GM23338 (cell line): ENCODE data around the gene NECTIN3. TPM values are rescaled to one million over a fixed set of nuclear protein-coding genes. Genes with fewer than 3 reads are reported as not detected.

ENCODE experiments used
- ATAC-seq: fragments of 200-7000 bp; cut with Tn5 transposase; 3 replicates; pipeline ENCODE4 v1.9.1; 2020
- DNase-seq: peaks from one replicate; pipeline ENCODE4 v3.0.0-alpha.2; 2015; ENCODE audit warnings: low spot score
- H2AFZ ChIP-seq: fragments of 200-600 bp; sonication (generic); 2 replicates; pipeline ENCODE4 v1.8.0; 2016; ENCODE audit warnings: antibody characterized with exemption, mild to moderate bottlenecking, moderate library complexity
- H3F3A ChIP-seq: fragments of 200-600 bp; sonication (generic); replicated peaks from 2 replicates; pipeline ENCODE4 v1.8.0; 2017; ENCODE audit warnings: antibody characterized with exemption, mixed run types, low read depth
- H3K27ac ChIP-seq: fragments of 200-600 bp; sonication (generic); 2 replicates; pipeline ENCODE4 v1.6.1; 2016; ENCODE audit warnings: low read depth
- H3K27me3 ChIP-seq: fragments of 200-600 bp; sonication (generic); 2 replicates; pipeline ENCODE4 v1.8.0; 2016; ENCODE audit warnings: mild to moderate bottlenecking, mixed run types, moderate library complexity; ENCODE audit not compliant: insufficient read depth
- H3K36me3 ChIP-seq: fragments of 200-600 bp; sonication (generic); 2 replicates; pipeline ENCODE4 v1.8.0; 2016; ENCODE audit warnings: mild to moderate bottlenecking; ENCODE audit not compliant: insufficient read depth
- H3K4me1 ChIP-seq: fragments of 200-600 bp; sonication (generic); 2 replicates; pipeline ENCODE4 v1.8.0; 2016; ENCODE audit warnings: mild to moderate bottlenecking, moderate library complexity; ENCODE audit not compliant: insufficient read depth
- H3K4me2 ChIP-seq: fragments of 200-600 bp; sonication (generic); 2 replicates; pipeline ENCODE4 v1.7.1; 2017; ENCODE audit warnings: mixed run types
- H3K4me3 ChIP-seq: fragments of 200-600 bp; sonication (generic); 2 replicates; pipeline ENCODE4 v1.6.1; 2016; ENCODE audit warnings: mixed run types
- H3K79me2 ChIP-seq: fragments of 200-600 bp; sonication (generic); replicated peaks from 2 replicates; pipeline ENCODE4 v1.8.0; 2017; ENCODE audit warnings: mild to moderate bottlenecking; ENCODE audit not compliant: insufficient read depth
- H3K9me2 ChIP-seq: fragments of 200-600 bp; sonication (generic); 2 replicates; pipeline ENCODE4 v1.8.0; 2017; ENCODE audit not compliant: insufficient read depth
- H4K20me1 ChIP-seq: fragments of 200-600 bp; sonication (generic); replicated peaks from 2 replicates; pipeline ENCODE4 v1.8.0; 2017; ENCODE audit warnings: mild to moderate bottlenecking; ENCODE audit not compliant: insufficient read depth
- H3K27ac Mint-ChIP-seq: 2 replicates; pipeline ENCODE4 v1.8.0; 2020; ENCODE audit warnings: inconsistent platforms, mild to moderate bottlenecking, moderate library complexity, mixed read lengths
- H3K27me3 Mint-ChIP-seq: 3 replicates; pipeline ENCODE4 v1.8.0; 2022; ENCODE audit warnings: low read depth, mild to moderate bottlenecking, moderate library complexity, mixed read lengths, inconsistent platforms; ENCODE audit not compliant: insufficient read depth, poor library complexity
- H3K36me3 Mint-ChIP-seq: 3 replicates; pipeline ENCODE4 v1.8.0; 2021; ENCODE audit warnings: low read depth, mild to moderate bottlenecking, inconsistent platforms, moderate library complexity, mixed read lengths
- H3K4me1 Mint-ChIP-seq: 3 replicates; pipeline ENCODE4 v1.8.0; 2020; ENCODE audit warnings: mild to moderate bottlenecking, inconsistent platforms, mixed read lengths
- H3K4me3 Mint-ChIP-seq: 3 replicates; pipeline ENCODE4 v1.8.0; 2021; ENCODE audit warnings: moderate library complexity, mild to moderate bottlenecking, inconsistent platforms, mixed read lengths
- H3K9me3 Mint-ChIP-seq: 3 replicates; pipeline ENCODE4 v1.8.0; 2020; ENCODE audit warnings: moderate library complexity, mild to moderate bottlenecking, inconsistent platforms, mixed read lengths
- CREB1 ChIP-seq: fragments of 250-450 bp; sonication (Bioruptor Pico); IDR thresholded peaks from 2 replicates; pipeline ENCODE4 v1.5.0; 2020; ENCODE audit warnings: low read depth, mild to moderate bottlenecking, moderate library complexity
- EZH2 ChIP-seq: fragments of 200-600 bp; sonication (generic); IDR thresholded peaks from one replicate; pipeline ENCODE4 v1.8.0; 2017; ENCODE audit warnings: antibody characterized with exemption, mild to moderate bottlenecking, low read depth; ENCODE audit not compliant: unreplicated experiment
- JUNB ChIP-seq: IDR thresholded peaks from one replicate; pipeline ENCODE4 v1.6.1; 2016; ENCODE audit warnings: antibody characterized with exemption; ENCODE audit not compliant: unreplicated experiment
- POLR2AphosphoS5 ChIP-seq: IDR thresholded peaks from 2 replicates; pipeline ENCODE4 v1.6.1; 2016; ENCODE audit warnings: antibody characterized with exemption, low read depth
- ZNF114 ChIP-seq: fragments of 250-450 bp; sonication (Bioruptor Pico); IDR thresholded peaks from 2 replicates; pipeline ENCODE4 v1.5.0; 2020; ENCODE audit warnings: mild to moderate bottlenecking, moderate library complexity
- ZNF331 ChIP-seq: fragments of 250-450 bp; sonication (Bioruptor Pico); IDR thresholded peaks from 2 replicates; pipeline ENCODE4 v1.5.0; 2020; ENCODE audit warnings: low read depth, mild to moderate bottlenecking, moderate library complexity
- long read RNA-seq: library from polyadenylated mRNA; unstranded; transcript quantifications from one replicate; pipeline ENCODE4 v2.0.0, GENCODE V29; 2020; ENCODE audit not compliant: unreplicated experiment
- polyA plus RNA-seq: library from polyadenylated mRNA; unstranded; fragments of >200 nt; fragmentation: Nextera tagmentation; extraction: Ambion mirVana; gene quantifications from 2 replicates; pipeline ENCODE4 v1.2.1, GENCODE V29; 2016
- total RNA-seq: library from RNA; depleted of rRNA; stranded (reverse); fragments of >200 nt; shearing (Covaris generic); gene quantifications from 2 replicates; pipeline ENCODE4 v1.2.3, GENCODE V29; 2014; rRNA removed
- TF ChIP-seq, protein P1 (sequence below): IDR thresholded peaks from 2 replicates; pipeline ENCODE4 v1.6.1; 2016; ENCODE audit warnings: antibody characterized with exemption
- TF ChIP-seq, protein P2 (sequence below), 2 experiments: fragments of 200-600 bp in 1 of 2; sonication (generic) in 1 of 2; conservative IDR thresholded peaks; 2 replicates each; pipeline versions ENCODE4 v1.5.1 to v1.6.1; 2016 to 2017; ENCODE audit warnings: antibody characterized with exemption in 2 of 2, low read depth in 2 of 2, mild to moderate bottlenecking in 2 of 2, moderate library complexity in 1 of 2
- TF ChIP-seq, protein P3 (sequence below): fragments of 250-450 bp; sonication (Bioruptor Pico); IDR thresholded peaks from 2 replicates; pipeline ENCODE4 v1.5.0; 2020; ENCODE audit warnings: mild to moderate bottlenecking, moderate library complexity

NECTIN3 gene, protein sequence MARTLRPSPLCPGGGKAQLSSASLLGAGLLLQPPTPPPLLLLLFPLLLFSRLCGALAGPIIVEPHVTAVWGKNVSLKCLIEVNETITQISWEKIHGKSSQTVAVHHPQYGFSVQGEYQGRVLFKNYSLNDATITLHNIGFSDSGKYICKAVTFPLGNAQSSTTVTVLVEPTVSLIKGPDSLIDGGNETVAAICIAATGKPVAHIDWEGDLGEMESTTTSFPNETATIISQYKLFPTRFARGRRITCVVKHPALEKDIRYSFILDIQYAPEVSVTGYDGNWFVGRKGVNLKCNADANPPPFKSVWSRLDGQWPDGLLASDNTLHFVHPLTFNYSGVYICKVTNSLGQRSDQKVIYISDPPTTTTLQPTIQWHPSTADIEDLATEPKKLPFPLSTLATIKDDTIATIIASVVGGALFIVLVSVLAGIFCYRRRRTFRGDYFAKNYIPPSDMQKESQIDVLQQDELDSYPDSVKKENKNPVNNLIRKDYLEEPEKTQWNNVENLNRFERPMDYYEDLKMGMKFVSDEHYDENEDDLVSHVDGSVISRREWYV
- total RNA-seq (48.2 TPM in 2 replicates), polyA plus RNA-seq (16.0 and 16.2 TPM in 2 replicates)
- long read RNA-seq, partial matches to known transcripts, result 4 of 7 reads
- long read RNA-seq, other reads (novel, unspliced or antisense), result 1 of 7 reads

DNA sequence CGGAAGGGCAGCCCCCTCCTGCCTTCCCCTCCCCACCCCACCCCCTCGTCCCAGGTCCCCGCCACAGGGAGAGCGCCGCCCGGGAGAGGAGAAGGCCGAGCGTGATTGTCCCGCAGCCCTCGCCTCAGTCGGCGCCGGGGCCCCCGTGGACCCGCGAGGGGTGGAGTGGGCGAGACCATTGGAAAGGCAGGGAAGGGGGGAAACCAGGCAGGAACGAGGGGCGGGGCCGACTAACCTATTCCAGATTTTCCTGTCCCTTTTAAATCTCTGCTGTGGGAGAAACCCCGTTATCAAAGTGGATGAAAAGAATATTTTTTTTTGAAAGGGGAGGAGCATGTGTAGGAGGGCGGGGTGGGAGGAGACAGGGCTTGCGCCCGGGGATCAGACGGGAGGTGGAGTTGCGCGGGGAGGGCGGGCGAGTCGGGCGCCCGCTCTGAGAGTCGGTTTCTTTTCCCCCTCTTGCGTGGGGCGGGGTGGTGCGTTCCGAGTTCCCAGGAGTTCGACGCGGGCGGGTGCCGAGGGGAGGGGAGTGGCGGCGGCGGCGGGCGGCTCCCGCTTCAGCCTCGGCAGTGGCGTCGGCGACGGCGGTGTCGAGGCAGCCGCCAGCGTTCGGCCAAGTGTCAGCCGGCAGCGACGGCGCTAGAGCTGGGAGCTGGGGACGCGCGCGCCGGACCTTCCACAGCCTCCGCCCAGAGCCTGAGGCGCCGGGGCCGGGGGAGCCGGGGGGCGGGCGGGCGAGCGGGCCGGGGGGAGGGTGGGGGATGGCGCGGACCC is at the start of gene NECTIN3:
Gene NECTIN3 (plus strand): TSS at position 560 of the 774 bp plus-strand sequence. CDS start 202 bp downstream, at position 762.
- Histone ChIP-seq H3K9me2 (no peaks in the 10 kb centered on the region), H3K27me3 (no peaks in the 10 kb centered on the region), H3K36me3 (no peaks in the 10 kb centered on the region), H3F3A (no peaks in the 10 kb centered on the region), H3K27ac (peak within 1 kb of the TSS; percentile 92; the same call in 1 of the 2 replicates), H3K4me3 (peak within 1 kb of the TSS; percentile 94), H3K79me2 (peaks cover 56% of the 10 kb centered on the region), H4K20me1 (peaks cover 5% of the 10 kb centered on the region), H3K4me1 (peaks cover 27% of the 10 kb centered on the region), H3K4me2 (peak within 1 kb of the TSS; percentile 98), H2AFZ (peak within 1 kb of the TSS; percentile 97)
- Mint-ChIP-seq H3K4me3 (peak within 1 kb of the TSS; percentile 99), H3K27me3 (peaks cover 4% of the 10 kb centered on the region), H3K4me1 (peaks cover 30% of the 10 kb centered on the region), H3K36me3 (peaks cover 6% of the 10 kb centered on the region; the same call in 1 of the 3 replicates), H3K9me3 (no peaks in the 10 kb centered on the region; the same call in 2 of the 3 replicates), H3K27ac (peak within 1 kb of the TSS; percentile 93)
- ATAC-seq, result peak; percentile 74
- TF ChIP-seq, protein P1, sequence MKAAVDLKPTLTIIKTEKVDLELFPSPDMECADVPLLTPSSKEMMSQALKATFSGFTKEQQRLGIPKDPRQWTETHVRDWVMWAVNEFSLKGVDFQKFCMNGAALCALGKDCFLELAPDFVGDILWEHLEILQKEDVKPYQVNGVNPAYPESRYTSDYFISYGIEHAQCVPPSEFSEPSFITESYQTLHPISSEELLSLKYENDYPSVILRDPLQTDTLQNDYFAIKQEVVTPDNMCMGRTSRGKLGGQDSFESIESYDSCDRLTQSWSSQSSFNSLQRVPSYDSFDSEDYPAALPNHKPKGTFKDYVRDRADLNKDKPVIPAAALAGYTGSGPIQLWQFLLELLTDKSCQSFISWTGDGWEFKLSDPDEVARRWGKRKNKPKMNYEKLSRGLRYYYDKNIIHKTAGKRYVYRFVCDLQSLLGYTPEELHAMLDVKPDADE, result no peak
- peak; percentile 44 for TF ChIP-seq POLR2AphosphoS5
- peak; percentile 88 for DNase-seq

DNA sequence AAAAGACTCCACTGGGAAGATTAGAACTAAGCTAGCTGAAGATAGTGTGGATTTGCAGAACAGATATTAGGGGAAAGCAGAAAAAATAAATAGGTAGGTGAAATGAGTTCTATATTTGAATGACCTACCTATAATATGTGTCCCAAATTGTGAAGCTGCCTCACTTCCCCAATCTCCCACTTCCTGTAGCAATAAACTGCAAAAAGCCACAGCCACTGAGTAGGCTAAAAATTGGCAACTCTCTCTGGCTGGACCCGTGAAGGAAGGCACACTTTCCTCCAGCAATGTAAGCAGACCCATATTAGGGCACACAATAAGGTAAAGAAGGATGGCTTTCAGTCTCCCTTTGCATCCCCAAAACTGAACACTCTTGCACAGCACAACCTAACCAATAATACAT is 43.7 kb upstream of the NECTIN3 start:
- H3K27me3 Mint-ChIP-seq, result no peaks in the 10 kb centered on the region

More for the DNA sequence above, 43.7 kb upstream of the NECTIN3 start:
- Histone ChIP-seq H3K4me2 (no peak overlapping the region), H3K27ac (no peak overlapping the region), H3K27me3 (no peaks in the 10 kb centered on the region), H3K79me2 (no peaks in the 10 kb centered on the region), H3K4me3 (no peak overlapping the region), H3F3A (no peaks in the 10 kb centered on the region), H3K9me2 (no peaks in the 10 kb centered on the region), H4K20me1 (no peaks in the 10 kb centered on the region), H3K4me1 (no peaks in the 10 kb centered on the region; the same call in 1 of the 2 replicates), H3K36me3 (no peaks in the 10 kb centered on the region), H2AFZ (peak overlapping the region; percentile 78; the same call in 1 of the 2 replicates)
- no peak for DNase-seq
- H3K4me1 Mint-ChIP-seq, result no peaks in the 10 kb centered on the region
- ATAC-seq, result no peak
- no peak overlapping the region for H3K27ac Mint-ChIP-seq
- no peaks in the 10 kb centered on the region for H3K9me3 Mint-ChIP-seq
- no peak for TF ChIP-seq ZNF114 (CRISPR knock-in tag)
- TF ChIP-seq ZNF331, result no peak
- TF ChIP-seq CREB1 (CRISPR knock-in tag), result no peak
- TF ChIP-seq, protein P2, sequence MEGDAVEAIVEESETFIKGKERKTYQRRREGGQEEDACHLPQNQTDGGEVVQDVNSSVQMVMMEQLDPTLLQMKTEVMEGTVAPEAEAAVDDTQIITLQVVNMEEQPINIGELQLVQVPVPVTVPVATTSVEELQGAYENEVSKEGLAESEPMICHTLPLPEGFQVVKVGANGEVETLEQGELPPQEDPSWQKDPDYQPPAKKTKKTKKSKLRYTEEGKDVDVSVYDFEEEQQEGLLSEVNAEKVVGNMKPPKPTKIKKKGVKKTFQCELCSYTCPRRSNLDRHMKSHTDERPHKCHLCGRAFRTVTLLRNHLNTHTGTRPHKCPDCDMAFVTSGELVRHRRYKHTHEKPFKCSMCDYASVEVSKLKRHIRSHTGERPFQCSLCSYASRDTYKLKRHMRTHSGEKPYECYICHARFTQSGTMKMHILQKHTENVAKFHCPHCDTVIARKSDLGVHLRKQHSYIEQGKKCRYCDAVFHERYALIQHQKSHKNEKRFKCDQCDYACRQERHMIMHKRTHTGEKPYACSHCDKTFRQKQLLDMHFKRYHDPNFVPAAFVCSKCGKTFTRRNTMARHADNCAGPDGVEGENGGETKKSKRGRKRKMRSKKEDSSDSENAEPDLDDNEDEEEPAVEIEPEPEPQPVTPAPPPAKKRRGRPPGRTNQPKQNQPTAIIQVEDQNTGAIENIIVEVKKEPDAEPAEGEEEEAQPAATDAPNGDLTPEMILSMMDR (conservative IDR thresholded peaks at IDR 0.05; ENCODE audit: low read depth in 2 of 2), result no peak
- no peak for TF ChIP-seq EZH2
- TF ChIP-seq JUNB, result no peak
- TF ChIP-seq, protein P3, sequence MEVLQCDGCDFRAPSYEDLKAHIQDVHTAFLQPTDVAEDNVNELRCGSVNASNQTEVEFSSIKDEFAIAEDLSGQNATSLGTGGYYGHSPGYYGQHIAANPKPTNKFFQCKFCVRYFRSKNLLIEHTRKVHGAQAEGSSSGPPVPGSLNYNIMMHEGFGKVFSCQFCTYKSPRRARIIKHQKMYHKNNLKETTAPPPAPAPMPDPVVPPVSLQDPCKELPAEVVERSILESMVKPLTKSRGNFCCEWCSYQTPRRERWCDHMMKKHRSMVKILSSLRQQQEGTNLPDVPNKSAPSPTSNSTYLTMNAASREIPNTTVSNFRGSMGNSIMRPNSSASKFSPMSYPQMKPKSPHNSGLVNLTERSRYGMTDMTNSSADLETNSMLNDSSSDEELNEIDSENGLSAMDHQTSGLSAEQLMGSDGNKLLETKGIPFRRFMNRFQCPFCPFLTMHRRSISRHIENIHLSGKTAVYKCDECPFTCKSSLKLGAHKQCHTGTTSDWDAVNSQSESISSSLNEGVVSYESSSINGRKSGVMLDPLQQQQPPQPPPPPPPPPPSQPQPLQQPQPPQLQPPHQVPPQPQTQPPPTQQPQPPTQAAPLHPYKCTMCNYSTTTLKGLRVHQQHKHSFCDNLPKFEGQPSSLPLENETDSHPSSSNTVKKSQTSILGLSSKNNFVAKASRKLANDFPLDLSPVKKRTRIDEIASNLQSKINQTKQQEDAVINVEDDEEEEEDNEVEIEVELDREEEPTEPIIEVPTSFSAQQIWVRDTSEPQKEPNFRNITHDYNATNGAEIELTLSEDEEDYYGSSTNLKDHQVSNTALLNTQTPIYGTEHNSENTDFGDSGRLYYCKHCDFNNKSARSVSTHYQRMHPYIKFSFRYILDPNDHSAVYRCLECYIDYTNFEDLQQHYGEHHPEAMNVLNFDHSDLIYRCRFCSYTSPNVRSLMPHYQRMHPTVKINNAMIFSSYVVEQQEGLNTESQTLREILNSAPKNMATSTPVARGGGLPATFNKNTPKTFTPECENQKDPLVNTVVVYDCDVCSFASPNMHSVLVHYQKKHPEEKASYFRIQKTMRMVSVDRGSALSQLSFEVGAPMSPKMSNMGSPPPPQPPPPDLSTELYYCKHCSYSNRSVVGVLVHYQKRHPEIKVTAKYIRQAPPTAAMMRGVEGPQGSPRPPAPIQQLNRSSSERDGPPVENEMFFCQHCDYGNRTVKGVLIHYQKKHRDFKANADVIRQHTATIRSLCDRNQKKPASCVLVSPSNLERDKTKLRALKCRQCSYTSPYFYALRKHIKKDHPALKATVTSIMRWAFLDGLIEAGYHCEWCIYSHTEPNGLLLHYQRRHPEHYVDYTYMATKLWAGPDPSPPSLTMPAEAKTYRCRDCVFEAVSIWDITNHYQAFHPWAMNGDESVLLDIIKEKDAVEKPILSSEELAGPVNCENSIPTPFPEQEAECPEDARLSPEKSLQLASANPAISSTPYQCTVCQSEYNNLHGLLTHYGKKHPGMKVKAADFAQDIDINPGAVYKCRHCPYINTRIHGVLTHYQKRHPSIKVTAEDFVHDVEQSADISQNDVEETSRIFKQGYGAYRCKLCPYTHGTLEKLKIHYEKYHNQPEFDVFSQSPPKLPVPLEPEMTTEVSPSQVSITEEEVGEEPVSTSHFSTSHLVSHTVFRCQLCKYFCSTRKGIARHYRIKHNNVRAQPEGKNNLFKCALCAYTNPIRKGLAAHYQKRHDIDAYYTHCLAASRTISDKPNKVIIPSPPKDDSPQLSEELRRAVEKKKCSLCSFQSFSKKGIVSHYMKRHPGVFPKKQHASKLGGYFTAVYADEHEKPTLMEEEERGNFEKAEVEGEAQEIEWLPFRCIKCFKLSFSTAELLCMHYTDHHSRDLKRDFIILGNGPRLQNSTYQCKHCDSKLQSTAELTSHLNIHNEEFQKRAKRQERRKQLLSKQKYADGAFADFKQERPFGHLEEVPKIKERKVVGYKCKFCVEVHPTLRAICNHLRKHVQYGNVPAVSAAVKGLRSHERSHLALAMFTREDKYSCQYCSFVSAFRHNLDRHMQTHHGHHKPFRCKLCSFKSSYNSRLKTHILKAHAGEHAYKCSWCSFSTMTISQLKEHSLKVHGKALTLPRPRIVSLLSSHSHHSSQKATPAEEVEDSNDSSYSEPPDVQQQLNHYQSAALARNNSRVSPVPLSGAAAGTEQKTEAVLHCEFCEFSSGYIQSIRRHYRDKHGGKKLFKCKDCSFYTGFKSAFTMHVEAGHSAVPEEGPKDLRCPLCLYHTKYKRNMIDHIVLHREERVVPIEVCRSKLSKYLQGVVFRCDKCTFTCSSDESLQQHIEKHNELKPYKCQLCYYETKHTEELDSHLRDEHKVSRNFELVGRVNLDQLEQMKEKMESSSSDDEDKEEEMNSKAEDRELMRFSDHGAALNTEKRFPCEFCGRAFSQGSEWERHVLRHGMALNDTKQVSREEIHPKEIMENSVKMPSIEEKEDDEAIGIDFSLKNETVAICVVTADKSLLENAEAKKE (CRISPR knock-in tag), result no peak
- H3K4me3 Mint-ChIP-seq, result no peak overlapping the region
- no peaks in the 10 kb centered on the region for H3K36me3 Mint-ChIP-seq
